Nephron progenitor cell (in vitro differentiated cells): ENCODE results near the gene GNGT2.

Experiments
- DNase-seq: peaks from one replicate; pipeline ENCODE4 v3.0.0; 2021
- H3K27ac Mint-ChIP-seq: 2 replicates; pipeline ENCODE4 v1.8.0; 2021; ENCODE audit warnings: mild to moderate bottlenecking, moderate library complexity, mixed read lengths
- H3K27me3 Mint-ChIP-seq: 2 replicates; pipeline ENCODE4 v1.8.0; 2021; ENCODE audit warnings: mild to moderate bottlenecking, low read depth, mixed read lengths; ENCODE audit not compliant: poor library complexity
- H3K36me3 Mint-ChIP-seq: 2 replicates; pipeline ENCODE4 v1.8.0; 2021; ENCODE audit warnings: low read depth, mixed read lengths
- H3K4me1 Mint-ChIP-seq: 2 replicates; pipeline ENCODE4 v1.8.0; 2021; ENCODE audit warnings: mixed read lengths
- H3K4me3 Mint-ChIP-seq: 2 replicates; pipeline ENCODE4 v1.8.0; 2021; ENCODE audit warnings: mild to moderate bottlenecking, moderate library complexity, mixed read lengths
- H3K9me3 Mint-ChIP-seq: 2 replicates; pipeline ENCODE4 v1.8.0; 2021; ENCODE audit warnings: mild to moderate bottlenecking, moderate library complexity, mixed read lengths
- CTCF ChIP-seq: fragments of 200-600 bp; sonication (generic); IDR thresholded peaks from 2 replicates; pipeline ENCODE4 v1.5.0; 2021; ENCODE audit warnings: antibody characterized with exemption

GNGT2 gene

GRCh38 chr17:49249890-49250522 lies 39.6 kb upstream of the GNGT2 start:
- TF ChIP-seq CTCF, result no peak
- Mint-ChIP-seq H3K4me3 (no peak overlapping the region), H3K4me1 (peaks cover 17% of the 10 kb centered on the region), H3K36me3 (no peaks in the 10 kb centered on the region), H3K27me3 (peaks cover 17% of the 10 kb centered on the region), H3K9me3 (no peaks in the 10 kb centered on the region), H3K27ac (no peak overlapping the region)
- no peak for DNase-seq

DNA sequence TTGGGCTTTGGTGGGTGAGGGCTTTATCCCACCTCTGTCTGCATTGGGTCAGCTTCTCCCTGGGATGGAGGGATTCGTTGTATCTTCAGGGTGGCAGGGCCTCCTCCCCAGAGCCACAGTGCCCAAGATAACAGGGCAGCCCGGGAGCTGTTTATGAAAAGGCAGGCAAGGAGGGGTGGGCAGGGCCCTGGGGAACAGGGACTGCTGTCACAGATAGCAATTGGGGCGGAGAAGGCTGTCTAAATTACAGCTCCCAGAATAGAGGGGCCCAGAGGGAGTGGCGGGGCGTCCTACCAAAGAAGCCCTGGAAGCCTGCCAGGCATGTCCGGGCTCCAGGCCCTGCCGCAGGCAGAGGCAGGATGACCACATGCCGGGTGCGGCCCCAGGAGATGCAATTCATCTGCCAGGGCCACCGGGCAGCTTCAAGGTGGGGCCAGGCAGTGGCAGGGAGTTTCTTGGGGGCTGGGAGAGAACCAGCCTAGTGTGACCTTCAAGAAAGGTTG lies 39.0 kb upstream of the GNGT2 start:
- peaks cover 17% of the 10 kb centered on the region for H3K27me3 Mint-ChIP-seq
- no peak for DNase-seq
- TF ChIP-seq CTCF, result no peak
- H3K4me3 Mint-ChIP-seq, result no peak overlapping the region
- H3K4me1 Mint-ChIP-seq, result peaks cover 17% of the 10 kb centered on the region
- no peaks in the 10 kb centered on the region for H3K9me3 Mint-ChIP-seq
- peak overlapping the region; percentile 92 for H3K27ac Mint-ChIP-seq
- no peaks in the 10 kb centered on the region for H3K36me3 Mint-ChIP-seq

- no peak for DNase-seq
These were observed 37.6 kb upstream of the GNGT2 start for GRCh38 chr17:49247944-49248343.

DNA sequence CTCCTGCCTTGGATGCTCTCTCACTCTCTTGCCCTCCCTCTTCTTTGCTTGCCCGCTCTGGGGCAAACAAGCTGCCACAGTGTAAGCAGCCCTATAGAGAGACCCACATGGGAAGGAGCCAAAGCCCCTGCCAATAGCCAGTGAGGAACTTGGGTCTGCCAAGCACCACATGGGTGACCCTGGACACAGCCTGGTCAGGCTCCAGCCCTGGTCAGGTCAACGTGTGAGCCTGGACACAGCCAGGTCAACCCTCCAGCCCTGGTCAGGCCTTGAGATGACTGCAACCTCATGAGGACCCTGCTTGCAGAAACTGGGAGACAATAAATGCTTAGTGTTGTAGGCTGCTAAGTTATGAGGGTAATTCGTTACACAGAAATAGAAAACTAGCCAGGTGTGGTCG lies 34.5 kb upstream of the GNGT2 start:
- no peak overlapping the region for H3K27ac Mint-ChIP-seq

More at GRCh38 chr17:49247944-49248343, 37.6 kb upstream of the GNGT2 start:
- H3K4me3 Mint-ChIP-seq, result no peak overlapping the region
- no peaks in the 10 kb centered on the region for H3K36me3 Mint-ChIP-seq
- peaks cover 13% of the 10 kb centered on the region for H3K4me1 Mint-ChIP-seq
- peaks cover 22% of the 10 kb centered on the region for H3K27me3 Mint-ChIP-seq
- no peak for TF ChIP-seq CTCF
- no peaks in the 10 kb centered on the region for H3K9me3 Mint-ChIP-seq
- H3K27ac Mint-ChIP-seq, result no peak overlapping the region

DNA sequence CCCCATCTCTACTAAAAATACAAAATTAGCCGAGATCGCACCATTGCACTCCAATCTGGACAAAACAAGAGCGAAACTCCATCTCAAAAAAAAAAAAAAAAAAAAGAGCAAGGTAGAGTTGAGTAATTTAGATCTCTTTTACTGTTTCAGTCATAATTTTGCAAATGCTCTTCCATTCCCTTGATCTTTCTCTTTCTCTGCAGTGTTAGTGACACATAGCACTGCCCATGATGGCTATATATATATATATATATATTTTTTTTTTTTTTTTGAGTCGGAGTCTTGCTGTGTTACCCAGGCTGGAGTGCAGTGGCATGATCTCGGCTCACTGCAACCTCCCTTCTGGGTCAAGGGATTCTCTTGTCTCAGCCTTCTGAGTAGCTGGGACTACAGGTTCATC lies 32.4 kb upstream of the GNGT2 start:
- no peaks in the 10 kb centered on the region for H3K9me3 Mint-ChIP-seq
- H3K27me3 Mint-ChIP-seq, result peaks cover 26% of the 10 kb centered on the region
- H3K4me3 Mint-ChIP-seq, result no peak overlapping the region
- H3K36me3 Mint-ChIP-seq, result no peaks in the 10 kb centered on the region
- no peak overlapping the region for H3K27ac Mint-ChIP-seq
- no peaks in the 10 kb centered on the region for H3K4me1 Mint-ChIP-seq
- TF ChIP-seq CTCF, result no peak
- no peak for DNase-seq

More for the DNA sequence above, 34.5 kb upstream of the GNGT2 start:
- Mint-ChIP-seq H3K36me3 (no peaks in the 10 kb centered on the region), H3K27me3 (peaks cover 17% of the 10 kb centered on the region), H3K9me3 (no peaks in the 10 kb centered on the region), H3K4me3 (no peak overlapping the region), H3K4me1 (peaks cover 6% of the 10 kb centered on the region)
- no peak for DNase-seq
- no peak for TF ChIP-seq CTCF
